Limb (tissue), 2 donors: ENCODE data around the gene TMEM39B.
"Not testable (repeated sequence)": the region's sequence is repeated elsewhere in the genome, so short reads cannot be mapped to it uniquely, and the experiment has no call there.

Experiments
- DNase-seq, 2 donors: peaks; one replicate each; pipeline ENCODE4 v3.0.0-alpha.2; 2016; ENCODE audit errors: extremely low spot score in 2 of 2

The TMEM39B gene

GRCh38 chr1:32072622-32073298 is at the start of gene TMEM39B:
TMEM39B (plus strand) TSS chr1:32072939; CDS start chr1:32073048, 109 bp downstream.
- peak; percentile 97 to 98 for DNase-seq

- DNase-seq = no peak
These were observed 49.4 kb upstream of the TMEM39B start for GRCh38 chr1:32023351-32023750.

GRCh38 chr1:32025515-32025914 is 47.2 kb upstream of the TMEM39B start:
- DNase-seq = no peak

GRCh38 chr1:32028746-32029145 is 44.0 kb upstream of the TMEM39B start:
- no peak for DNase-seq

- DNase-seq = no peak
These were observed 41.0 kb upstream of the TMEM39B start for GRCh38 chr1:32031578-32032274.

GRCh38 chr1:32032275-32032615 is 40.5 kb upstream of the TMEM39B start:
- DNase-seq = no peak

GRCh38 chr1:32035119-32035518 is 37.6 kb upstream of the TMEM39B start:
- no peak for DNase-seq

- DNase-seq = no peak
These were observed 32.0 kb upstream of the TMEM39B start for GRCh38 chr1:32040711-32041110.

- no peak for DNase-seq
These were observed 30.4 kb upstream of the TMEM39B start for GRCh38 chr1:32042330-32042729.

- DNase-seq = no peak
These were observed 28.5 kb upstream of the TMEM39B start for GRCh38 chr1:32044234-32044633.

GRCh38 chr1:32045772-32046171 is 27.0 kb upstream of the TMEM39B start:
- no peak for DNase-seq

GRCh38 chr1:32047701-32048100 is 25.0 kb upstream of the TMEM39B start:
- DNase-seq = no peak

GRCh38 chr1:32048440-32048839 is 24.3 kb upstream of the TMEM39B start:
- no peak for DNase-seq

- DNase-seq = no peak
These were observed 21.0 kb upstream of the TMEM39B start for GRCh38 chr1:32051706-32052105.

GRCh38 chr1:32052887-32053286 is 19.9 kb upstream of the TMEM39B start:
- no peak for DNase-seq

GRCh38 chr1:32055416-32055815 is 17.3 kb upstream of the TMEM39B start:
- peak; percentile 32 to 48 for DNase-seq

GRCh38 chr1:32056598-32056997 is 16.1 kb upstream of the TMEM39B start:
- no peak for DNase-seq

GRCh38 chr1:32060914-32061313 is 11.8 kb upstream of the TMEM39B start:
- DNase-seq = no peak

GRCh38 chr1:32062867-32063230 is 9.9 kb upstream of the TMEM39B start:
- DNase-seq = no peak

- peak; percentile 50 to 78 for DNase-seq
These were observed 9.5 kb upstream of the TMEM39B start for GRCh38 chr1:32063261-32063681.

- not testable (repeated sequence) for DNase-seq
These were observed 6.9 kb upstream of the TMEM39B start for GRCh38 chr1:32065613-32066488.

GRCh38 chr1:32066489-32066873 is 6.3 kb upstream of the TMEM39B start:
- peak in 1 of 2 donors; percentile 14 for DNase-seq
